Activated T-helper 2 cell treated with anti-CD3 and anti-CD28 coated beads, Interferon-gamma antibody, Interleukin-2, Interleukin-4, amounts not matched to agents 10 μg/mL and 5 μg/mL and 100 μg/mL, durations not matched to agents 14 hours and 24 hours and 36 hours (primary cell): ENCODE data around the gene GDI2. TPM values are rescaled to one million over a fixed set of nuclear protein-coding genes. Genes with fewer than 3 reads are reported as not detected.
"Not testable (repeated sequence)": the region's sequence is repeated elsewhere in the genome, so short reads cannot be mapped to it uniquely, and the experiment has no call there.

ENCODE experiments used
- DNase-seq: peaks from one replicate; pipeline ENCODE4 v3.0.0; 2021; ENCODE audit warnings: low spot score
- H3K27ac Mint-ChIP-seq: one replicate; pipeline ENCODE4 v1.8.0; 2021; ENCODE audit warnings: mixed read lengths
- H3K27me3 Mint-ChIP-seq: one replicate; pipeline ENCODE4 v1.8.0; 2021; ENCODE audit warnings: low read depth, mixed read lengths
- H3K36me3 Mint-ChIP-seq: one replicate; pipeline ENCODE4 v1.8.0; 2021; ENCODE audit warnings: low read depth, mixed read lengths
- H3K4me1 Mint-ChIP-seq: one replicate; pipeline ENCODE4 v1.8.0; 2021; ENCODE audit warnings: low read depth, mixed read lengths
- H3K4me3 Mint-ChIP-seq: one replicate; pipeline ENCODE4 v1.8.0; 2021; ENCODE audit warnings: low read depth, mild to moderate bottlenecking, moderate library complexity, mixed read lengths
- H3K9me3 Mint-ChIP-seq: one replicate; pipeline ENCODE4 v1.8.0; 2021; ENCODE audit warnings: mixed read lengths
- intact Hi-C: fragments of 100-400 bp; cut with micrococcal nuclease; formaldehyde crosslinking; loops from one replicate; pipeline ENCODE4 v1.15.1; 2023
- total RNA-seq: library from RNA; stranded (reverse); gene quantifications from 2 replicates; pipeline ENCODE4 v1.2.3, GENCODE V29; 2022

The GDI2 gene
- total RNA-seq, 1 donor from 2014 or later = 302 TPM

GRCh38 chr10:5805260-5805659, 8.0 kb downstream of the GDI2 start:
- intact Hi-C loops = no loop called here
- H3K27ac Mint-ChIP-seq = no peak overlapping the region
- H3K36me3 Mint-ChIP-seq = peaks cover 66% of the 10 kb centered on the region
- H3K27me3 Mint-ChIP-seq = no peaks in the 10 kb centered on the region
- H3K9me3 Mint-ChIP-seq = no peaks in the 10 kb centered on the region
- peaks cover 43% of the 10 kb centered on the region for H3K4me1 Mint-ChIP-seq
- H3K4me3 Mint-ChIP-seq = no peak overlapping the region
- no peak for DNase-seq

- intact Hi-C loops = no loop called here
- no peak for DNase-seq
- Mint-ChIP-seq H3K9me3 (no peaks in the 10 kb centered on the region), H3K4me3 (no peak overlapping the region), H3K27ac (no peak overlapping the region), H3K36me3 (peaks cover 71% of the 10 kb centered on the region), H3K4me1 (peaks cover 39% of the 10 kb centered on the region), H3K27me3 (no peaks in the 10 kb centered on the region)
Measured at GRCh38 chr10:5804386-5804785, 8.8 kb downstream of the GDI2 start.

- peaks cover 19% of the 10 kb centered on the region for H3K4me1 Mint-ChIP-seq
- H3K9me3 Mint-ChIP-seq = no peaks in the 10 kb centered on the region
- no peak overlapping the region for H3K4me3 Mint-ChIP-seq
- peak overlapping the region; percentile 33 for H3K27ac Mint-ChIP-seq
- DNase-seq = no peak
- intact Hi-C loops = no loop called here
- peaks cover 61% of the 10 kb centered on the region for H3K36me3 Mint-ChIP-seq
- no peaks in the 10 kb centered on the region for H3K27me3 Mint-ChIP-seq
Measured at GRCh38 chr10:5800782-5801181, 12.5 kb downstream of the GDI2 start.

GRCh38 chr10:5794236-5794635, 19.0 kb downstream of the GDI2 start:
- Mint-ChIP-seq H3K9me3 (no peaks in the 10 kb centered on the region), H3K4me1 (peaks cover 9% of the 10 kb centered on the region), H3K4me3 (no peak overlapping the region), H3K36me3 (peaks cover 65% of the 10 kb centered on the region), H3K27me3 (no peaks in the 10 kb centered on the region), H3K27ac (no peak overlapping the region)
- intact Hi-C loops = no loop called here
- no peak for DNase-seq

GRCh38 chr10:5789626-5790025, 23.6 kb downstream of the GDI2 start:
- H3K4me1 Mint-ChIP-seq = peaks cover 22% of the 10 kb centered on the region
- no peaks in the 10 kb centered on the region for H3K27me3 Mint-ChIP-seq
- peaks cover 1% of the 10 kb centered on the region for H3K9me3 Mint-ChIP-seq
- no peak for DNase-seq
- intact Hi-C loops = no loop called here
- H3K36me3 Mint-ChIP-seq = peaks cover 77% of the 10 kb centered on the region
- peak overlapping the region; percentile 30 for H3K27ac Mint-ChIP-seq
- no peak overlapping the region for H3K4me3 Mint-ChIP-seq

GRCh38 chr10:5788969-5789368, 24.3 kb downstream of the GDI2 start:
- intact Hi-C loops = no loop called here
- no peak for DNase-seq
- H3K36me3 Mint-ChIP-seq = peaks cover 79% of the 10 kb centered on the region
- peaks cover 8% of the 10 kb centered on the region for H3K9me3 Mint-ChIP-seq
- H3K27ac Mint-ChIP-seq = peak overlapping the region; percentile 52
- no peak overlapping the region for H3K4me3 Mint-ChIP-seq
- H3K27me3 Mint-ChIP-seq = no peaks in the 10 kb centered on the region
- H3K4me1 Mint-ChIP-seq = peaks cover 22% of the 10 kb centered on the region

GRCh38 chr10:5783300-5783699, 29.9 kb downstream of the GDI2 start:
- Mint-ChIP-seq H3K36me3 (peaks cover 86% of the 10 kb centered on the region), H3K27me3 (no peaks in the 10 kb centered on the region), H3K27ac (no peak overlapping the region), H3K4me1 (peaks cover 31% of the 10 kb centered on the region), H3K4me3 (no peak overlapping the region), H3K9me3 (peaks cover 25% of the 10 kb centered on the region)
- intact Hi-C loops = no loop called here
- DNase-seq = no peak

GRCh38 chr10:5782174-5782573, 31.1 kb downstream of the GDI2 start:
- H3K4me3 Mint-ChIP-seq = no peak overlapping the region
- H3K27me3 Mint-ChIP-seq = no peaks in the 10 kb centered on the region
- peaks cover 25% of the 10 kb centered on the region for H3K9me3 Mint-ChIP-seq
- DNase-seq = no peak
- peaks cover 30% of the 10 kb centered on the region for H3K4me1 Mint-ChIP-seq
- peak overlapping the region; percentile 24 for H3K27ac Mint-ChIP-seq
- H3K36me3 Mint-ChIP-seq = peaks cover 91% of the 10 kb centered on the region
- intact Hi-C loops = no loop called here

- H3K36me3 Mint-ChIP-seq = peaks cover 90% of the 10 kb centered on the region
- H3K27ac Mint-ChIP-seq = no peak overlapping the region
- intact Hi-C loops = loop anchor here (5.0 kb wide), 1 partner anchor 33 kb away; the partner anchor contains the start of gene GDI2
- H3K4me3 Mint-ChIP-seq = no peak overlapping the region
- no peaks in the 10 kb centered on the region for H3K27me3 Mint-ChIP-seq
- peaks cover 47% of the 10 kb centered on the region for H3K4me1 Mint-ChIP-seq
- DNase-seq = no peak
- peaks cover 25% of the 10 kb centered on the region for H3K9me3 Mint-ChIP-seq
Measured at GRCh38 chr10:5779730-5780129, 33.5 kb downstream of the GDI2 start.

GRCh38 chr10:5777758-5778157, 35.5 kb downstream of the GDI2 start:
- peaks cover 90% of the 10 kb centered on the region for H3K36me3 Mint-ChIP-seq
- not testable (repeated sequence) for DNase-seq, H3K27me3 Mint-ChIP-seq, H3K4me3 Mint-ChIP-seq, H3K9me3 Mint-ChIP-seq
- intact Hi-C loops = loop anchor here (5.0 kb wide), 1 partner anchor 35 kb away; the partner anchor contains the start of gene GDI2
- H3K27ac Mint-ChIP-seq = peak overlapping the region; percentile 17
- peaks cover 41% of the 10 kb centered on the region for H3K4me1 Mint-ChIP-seq

- intact Hi-C loops = loop anchor here (5.0 kb wide), 1 partner anchor 35 kb away; the partner anchor contains the start of gene GDI2
- no peaks in the 10 kb centered on the region for H3K9me3 Mint-ChIP-seq
- peaks cover 31% of the 10 kb centered on the region for H3K4me1 Mint-ChIP-seq
- H3K27ac Mint-ChIP-seq = no peak overlapping the region
- peaks cover 86% of the 10 kb centered on the region for H3K36me3 Mint-ChIP-seq
- no peaks in the 10 kb centered on the region for H3K27me3 Mint-ChIP-seq
- DNase-seq = no peak
- no peak overlapping the region for H3K4me3 Mint-ChIP-seq
Measured at GRCh38 chr10:5776881-5777197, 36.4 kb downstream of the GDI2 start.

GRCh38 chr10:5776136-5776880, 36.9 kb downstream of the GDI2 start:
- Mint-ChIP-seq H3K27ac (peak overlapping the region; percentile 85), H3K9me3 (no peaks in the 10 kb centered on the region), H3K27me3 (no peaks in the 10 kb centered on the region), H3K36me3 (peaks cover 90% of the 10 kb centered on the region), H3K4me3 (peak overlapping the region; percentile 11), H3K4me1 (peaks cover 31% of the 10 kb centered on the region)
- intact Hi-C loops = loop anchor here (5.0 kb wide), 1 partner anchor 36 kb away; the partner anchor contains the start of gene GDI2
- DNase-seq = no peak

GRCh38 chr10:5775685-5776084, 37.5 kb downstream of the GDI2 start:
- peaks cover 88% of the 10 kb centered on the region for H3K36me3 Mint-ChIP-seq
- peak overlapping the region; percentile 11 for H3K4me3 Mint-ChIP-seq
- peak overlapping the region; percentile 85 for H3K27ac Mint-ChIP-seq
- peaks cover 27% of the 10 kb centered on the region for H3K4me1 Mint-ChIP-seq
- H3K27me3 Mint-ChIP-seq = no peaks in the 10 kb centered on the region
- peak; percentile 72 for DNase-seq
- intact Hi-C loops = loop anchor here (5.0 kb wide), 1 partner anchor 37 kb away; the partner anchor contains the start of gene GDI2
- H3K9me3 Mint-ChIP-seq = no peaks in the 10 kb centered on the region
